Measurements from ENCODE around the gene CLRN1. TPM values are rescaled to one million over a fixed set of nuclear protein-coding genes. Genes with fewer than 3 reads are reported as not detected.
A peak's percentile ranks its signal among the peaks of the same experiment; 100 is the strongest.

CLRN1 gene
- total RNA-seq, 1 donor from 2014 or later: not detected

DNA sequence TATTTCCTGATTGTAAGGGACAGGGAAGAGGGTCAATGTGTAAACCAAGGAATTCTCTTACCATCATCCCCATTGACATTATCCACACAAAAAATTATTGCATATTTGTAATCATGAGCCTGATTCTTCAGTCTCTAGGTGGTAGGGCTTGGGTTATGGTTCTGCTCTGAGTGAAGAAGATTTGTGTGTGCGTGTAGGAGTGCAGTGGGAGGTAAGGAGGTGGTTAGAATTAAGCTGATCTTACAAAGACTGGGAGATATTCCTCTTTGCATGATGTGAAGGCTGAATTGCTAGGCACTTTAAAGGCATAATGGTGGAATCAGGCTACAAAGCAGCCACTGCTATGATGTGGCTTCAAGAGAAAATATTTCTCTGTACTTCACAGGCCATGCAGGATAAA, 44.3 kb downstream of the CLRN1 start:
- DNase-seq (ENCODE audit: low spot score): no peak
- intact Hi-C loops (cut with DNase I): no loop called here

DNA sequence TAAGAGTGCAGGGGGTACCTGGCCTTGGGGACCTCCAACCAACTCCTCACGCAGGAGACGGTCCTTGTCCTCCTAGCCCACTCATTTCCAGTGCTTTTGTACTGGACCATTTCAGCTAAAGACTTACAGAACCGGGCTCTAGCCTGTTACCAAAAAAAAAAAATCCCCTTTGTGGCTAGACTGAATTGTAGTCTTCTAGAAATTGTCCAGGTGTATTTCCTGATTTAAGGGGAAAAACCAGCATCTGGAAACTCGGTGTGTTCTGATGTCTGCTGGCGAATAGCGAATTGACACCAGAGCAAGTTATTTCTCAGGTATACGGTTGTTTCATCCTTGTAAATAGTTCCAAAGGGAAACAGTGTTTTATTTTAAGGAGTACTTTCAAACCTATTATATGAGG, 46.2 kb downstream of the CLRN1 start:
- no peak for DNase-seq (ENCODE audit: low spot score)
- intact Hi-C loops (cut with DNase I): no loop called here

DNA sequence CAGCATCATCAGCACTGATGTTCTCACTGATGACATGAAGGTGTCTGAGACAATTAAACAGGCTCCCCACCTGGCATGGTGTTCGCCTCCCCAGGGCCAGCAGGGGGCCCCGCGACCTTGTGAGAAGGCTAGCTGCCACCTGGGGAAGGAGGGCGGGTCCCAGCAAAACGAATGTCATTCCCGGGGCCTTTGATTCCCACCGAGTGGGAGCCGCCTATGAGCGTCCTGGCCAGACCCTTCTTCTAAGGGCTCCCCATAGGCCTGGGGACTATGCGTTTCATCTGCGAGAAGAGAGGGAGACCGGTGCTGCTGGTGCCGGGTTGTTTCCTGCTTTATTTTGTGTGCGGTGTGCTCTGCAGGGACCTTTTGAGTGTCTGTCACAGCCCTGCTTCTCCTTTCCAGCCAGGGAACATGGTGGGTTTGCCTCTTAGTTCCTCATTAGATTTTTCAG, 46.8 kb downstream of the CLRN1 start:
- intact Hi-C loops (cut with DNase I): loop anchor here (1.0 kb wide), 1 partner anchor 221 kb away; no protein-coding TSS in a partner anchor
- peak; percentile 80 for DNase-seq (ENCODE audit: low spot score)

DNA sequence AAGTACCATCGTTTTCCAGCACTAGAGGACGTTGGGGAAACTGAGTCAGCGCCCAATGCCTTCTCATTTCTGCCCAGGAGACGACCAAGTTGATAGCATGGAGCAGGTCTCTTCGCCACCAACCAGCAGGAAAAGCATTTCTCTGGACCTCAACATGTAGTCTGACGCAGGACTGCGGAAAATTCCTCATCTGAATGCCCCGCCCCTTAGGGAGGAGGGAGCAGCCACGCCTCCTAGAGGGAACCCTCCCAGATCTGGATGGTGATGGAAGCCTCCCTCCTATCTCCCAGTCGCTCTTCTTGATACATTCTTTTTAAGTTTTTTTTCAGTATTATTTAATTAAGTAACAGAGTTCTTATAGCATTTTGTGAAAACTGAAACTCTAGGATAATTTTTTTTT, 49.9 kb downstream of the CLRN1 start:
- intact Hi-C loops (cut with DNase I): no loop called here
- no peak for DNase-seq (ENCODE audit: low spot score)

DNA sequence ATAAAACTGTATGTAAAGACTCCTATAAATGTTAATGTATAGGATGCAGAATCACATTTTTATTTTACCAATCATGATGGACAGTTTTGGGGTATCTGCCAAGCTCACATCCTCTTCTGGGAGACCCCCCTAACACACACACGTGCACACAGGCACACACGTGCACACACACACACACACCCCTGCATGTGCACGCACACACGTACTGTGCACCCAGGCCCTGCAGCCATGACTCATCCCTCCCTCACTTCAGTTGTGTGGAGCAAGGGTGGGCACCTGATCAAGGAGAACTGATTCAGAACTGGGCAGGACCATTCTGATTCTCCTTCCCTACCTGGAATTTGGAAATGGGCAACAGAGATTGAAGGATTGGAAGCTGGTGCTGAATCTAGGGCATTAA, 51.3 kb downstream of the CLRN1 start:
- DNase-seq (ENCODE audit: low spot score): no peak
- intact Hi-C loops (cut with DNase I): no loop called here

DNA sequence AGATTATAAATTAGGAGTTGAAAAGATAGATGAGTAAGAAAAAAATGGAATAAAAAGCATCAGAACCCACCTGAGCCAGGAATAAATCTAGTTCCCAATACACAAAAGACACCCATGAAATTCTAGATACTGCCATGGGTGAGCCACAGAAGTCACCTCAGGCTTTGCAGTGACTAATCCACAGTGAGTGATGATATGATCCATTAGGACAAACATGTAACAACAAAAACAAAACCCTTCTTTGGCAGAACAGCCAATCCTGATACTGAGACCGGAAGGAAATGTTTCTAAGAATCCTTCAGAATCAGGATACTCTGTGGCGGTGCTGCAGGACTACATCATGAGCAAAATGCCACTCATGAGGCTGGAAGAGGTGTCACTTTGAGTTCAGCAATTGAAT, 52.3 kb downstream of the CLRN1 start:
- intact Hi-C loops (cut with DNase I): no loop called here
- no peak for DNase-seq (ENCODE audit: low spot score)

DNA sequence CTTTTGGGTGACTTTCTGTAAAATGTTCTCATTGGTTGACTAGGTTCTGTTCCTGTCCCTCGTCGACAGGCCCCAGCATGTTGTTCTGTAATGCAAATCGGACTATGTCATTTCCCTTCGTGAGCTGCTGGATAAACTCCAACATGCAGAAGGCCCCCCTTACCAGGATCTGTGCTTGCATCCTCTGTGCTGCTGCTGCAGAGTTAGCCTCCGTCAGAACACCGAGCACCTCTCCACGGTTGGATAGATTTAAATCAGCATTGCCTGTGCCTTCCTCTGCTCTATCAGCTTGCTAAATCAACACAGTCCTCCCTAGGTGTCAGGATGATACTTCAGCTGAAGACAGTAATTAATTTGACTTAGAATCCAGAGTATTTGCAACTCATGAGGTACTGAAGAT, 54.6 kb downstream of the CLRN1 start:
- intact Hi-C loops (cut with DNase I): no loop called here
- no peak for DNase-seq (ENCODE audit: low spot score)

DNA sequence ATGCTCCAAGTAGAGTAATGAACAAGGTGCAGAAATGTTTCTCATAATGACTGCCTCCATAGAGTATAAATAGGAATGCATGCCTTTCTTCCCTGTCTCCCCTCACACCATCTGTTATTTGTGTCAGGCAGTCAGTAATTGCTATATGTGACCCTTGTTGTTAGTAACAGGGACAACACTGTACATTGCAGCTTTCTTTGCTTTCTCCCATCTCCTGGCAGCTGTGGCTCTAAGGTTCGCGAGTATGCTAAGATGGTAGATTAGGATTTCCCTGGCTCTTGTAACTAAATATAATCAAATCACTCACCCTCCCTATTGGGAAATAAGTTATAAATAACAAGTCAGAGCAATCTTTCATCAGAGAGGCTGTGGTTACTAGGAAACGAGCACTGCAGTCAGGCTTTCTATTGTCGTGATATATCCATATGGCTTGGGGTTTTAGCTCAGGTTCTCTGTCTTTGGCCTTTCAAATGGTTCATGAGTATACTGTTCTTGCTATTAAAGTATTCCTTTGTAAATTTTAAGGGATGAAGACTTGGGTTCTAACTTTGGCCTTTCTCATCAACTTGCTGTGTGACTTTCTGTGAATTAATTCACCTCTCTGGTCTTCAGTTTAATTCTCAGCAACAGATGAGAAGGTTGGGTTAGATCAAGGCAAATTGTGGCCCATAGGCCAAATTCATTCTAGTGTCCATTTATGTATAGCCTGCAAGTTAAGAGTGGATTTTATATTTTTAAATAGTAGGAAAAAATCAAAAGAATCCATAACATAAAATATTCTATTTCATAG, 59.2 kb downstream of the CLRN1 start:
- intact Hi-C loops (cut with DNase I): loop anchor here (1.0 kb wide), 1 partner anchor 43 kb away; no protein-coding TSS in a partner anchor
- DNase-seq (ENCODE audit: low spot score): no peak

DNA sequence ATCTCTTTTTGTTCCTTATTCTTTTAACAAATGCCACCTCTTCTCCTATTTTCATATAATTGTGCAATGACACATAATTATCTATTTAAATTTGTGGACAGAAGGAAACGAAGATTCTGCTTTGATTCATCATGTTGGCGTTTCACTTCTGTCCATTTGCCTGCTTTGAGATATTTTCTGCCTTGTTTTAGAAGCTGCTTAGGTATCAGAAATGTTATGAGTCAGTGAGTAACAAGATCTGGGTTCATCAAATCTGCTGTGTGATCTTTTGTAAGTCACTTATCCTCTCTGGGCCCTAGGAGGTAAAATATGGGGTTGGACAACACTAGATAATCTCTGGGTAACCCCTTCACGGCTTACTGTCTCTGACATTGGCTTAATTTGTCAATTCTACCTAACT, 60.0 kb downstream of the CLRN1 start:
- DNase-seq (ENCODE audit: low spot score): no peak
- intact Hi-C loops (cut with DNase I): no loop called here

DNA sequence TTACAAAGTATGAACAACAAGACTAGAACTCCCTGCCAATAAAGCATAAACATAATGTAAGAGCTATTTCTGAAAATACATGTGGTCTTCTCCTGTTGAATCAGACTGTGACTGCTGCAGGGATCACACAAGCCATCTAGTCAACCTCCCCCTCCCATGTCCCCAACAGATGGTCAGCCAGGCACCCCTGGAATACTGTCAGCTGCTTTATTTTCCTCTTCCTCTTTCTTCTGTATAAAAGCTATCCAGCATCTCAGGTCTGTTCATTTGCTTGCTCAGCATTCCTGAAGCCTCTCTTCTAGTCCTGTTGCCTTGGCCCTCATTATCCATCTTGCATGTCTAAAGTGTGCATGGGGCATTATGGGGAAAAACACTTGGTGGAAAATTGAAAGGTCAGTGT, 60.8 kb downstream of the CLRN1 start:
- intact Hi-C loops (cut with DNase I): no loop called here
- no peak for DNase-seq (ENCODE audit: low spot score)

DNA sequence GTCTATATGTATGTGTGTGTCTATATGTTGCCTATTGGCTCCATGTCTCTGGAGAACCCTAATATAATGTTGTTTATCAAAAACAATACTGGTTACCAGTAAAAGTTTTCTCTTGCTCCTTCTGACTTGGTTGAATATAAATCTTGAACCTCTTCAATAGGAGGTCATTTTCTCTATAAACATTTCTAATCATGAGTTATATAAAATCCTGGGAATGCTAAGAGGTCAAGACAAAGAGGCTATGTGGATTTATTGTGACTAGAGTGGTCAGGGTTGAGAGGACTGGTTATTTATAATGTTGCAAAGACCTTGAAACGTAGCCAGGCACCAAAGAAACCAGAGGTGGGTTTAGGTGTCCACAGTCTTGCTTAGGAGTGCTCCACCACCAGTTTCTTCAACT, 66.1 kb downstream of the CLRN1 start:
- intact Hi-C loops (cut with DNase I): no loop called here
- no peak for DNase-seq (ENCODE audit: low spot score)

DNA sequence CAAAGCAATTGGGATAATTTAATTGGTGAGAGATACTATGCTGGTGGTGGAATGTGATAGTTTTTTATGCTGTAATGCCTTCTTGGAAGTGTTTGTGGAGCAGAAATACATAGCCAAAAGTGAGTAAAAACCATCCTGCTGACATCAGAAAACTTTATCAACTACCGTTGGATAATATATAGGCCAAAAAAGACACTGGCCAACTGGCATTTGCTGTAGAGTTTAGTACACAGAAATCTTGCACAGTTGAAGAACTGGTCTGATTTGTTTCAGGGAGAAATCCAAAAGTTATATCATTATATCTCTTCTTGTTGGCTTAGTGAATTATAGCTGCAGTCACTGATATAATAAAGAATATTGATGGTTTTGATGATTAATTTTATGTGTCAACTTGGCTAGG, 66.8 kb downstream of the CLRN1 start:
- no peak for DNase-seq (ENCODE audit: low spot score)
- intact Hi-C loops (cut with DNase I): no loop called here

DNA sequence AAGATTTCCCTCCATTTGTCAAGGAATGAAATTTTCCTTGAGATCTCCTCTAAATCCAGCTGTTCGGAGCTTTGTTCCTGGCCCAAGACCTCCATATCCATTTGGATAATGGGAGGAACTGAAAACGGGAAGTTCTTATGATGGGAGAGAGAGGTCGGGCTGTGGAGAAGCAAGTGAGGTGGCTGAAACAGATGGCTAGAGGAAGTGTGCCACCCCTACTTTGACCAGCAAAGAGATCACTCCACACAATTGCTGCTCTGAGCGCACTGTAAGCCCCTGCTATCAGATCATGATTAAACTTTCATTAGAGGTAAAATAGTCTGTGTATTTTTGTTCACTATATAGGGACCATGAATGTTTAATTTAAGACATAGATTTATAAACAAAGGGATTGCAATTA, 67.2 kb downstream of the CLRN1 start, which contains the start of gene MINDY4B:
Gene MINDY4B, minus strand, starts transcription at position 101 of the 400 bp plus-strand sequence. Its CDS starts 0 bp downstream, at position 101.
- DNase-seq (ENCODE audit: low spot score): no peak
- intact Hi-C loops (cut with DNase I): no loop called here

DNA sequence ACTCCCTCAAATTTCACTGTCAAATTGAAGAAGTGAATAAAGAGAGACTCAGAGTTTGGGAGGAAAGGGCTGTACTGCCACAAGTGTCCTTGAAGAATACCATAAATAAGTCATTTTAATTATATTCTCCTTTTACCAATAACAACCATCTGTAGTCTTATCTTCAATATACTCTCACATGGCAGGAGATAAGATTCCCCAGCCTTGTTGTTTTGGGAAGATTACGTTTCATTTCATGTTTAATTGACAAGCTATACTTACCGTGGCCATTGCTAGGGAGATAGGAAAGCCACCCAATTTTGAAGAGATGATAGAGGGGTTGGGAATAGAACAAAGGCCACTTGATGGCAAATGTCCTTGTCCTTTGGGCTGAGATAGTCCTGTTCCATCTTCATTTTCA, 69.5 kb downstream of the CLRN1 start:
- intact Hi-C loops (cut with DNase I): no loop called here

DNA sequence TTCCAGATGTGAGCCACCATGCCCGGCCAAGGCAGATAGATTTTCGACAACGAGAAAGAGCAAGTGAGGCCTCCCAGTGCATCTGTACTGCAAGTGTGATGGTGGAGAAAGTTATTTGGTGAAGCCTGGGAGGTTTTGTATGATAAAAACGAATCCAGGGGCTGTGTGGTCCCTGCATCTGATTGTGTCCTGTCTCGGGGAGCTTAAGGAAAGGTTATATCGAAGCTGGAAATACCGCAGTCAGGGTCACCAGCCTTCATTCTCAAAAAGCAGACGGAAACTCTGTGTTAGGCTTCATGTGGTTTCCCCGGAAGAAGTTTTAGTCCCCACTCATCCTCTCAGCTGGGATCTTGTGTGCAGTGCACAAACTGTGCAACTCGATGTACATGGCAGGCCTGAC, 70.7 kb downstream of the CLRN1 start:
- intact Hi-C loops (cut with DNase I): no loop called here
- no peak for DNase-seq (ENCODE audit: low spot score)

More for the DNA sequence above, 69.5 kb downstream of the CLRN1 start:
- DNase-seq (ENCODE audit: low spot score): no peak

DNA sequence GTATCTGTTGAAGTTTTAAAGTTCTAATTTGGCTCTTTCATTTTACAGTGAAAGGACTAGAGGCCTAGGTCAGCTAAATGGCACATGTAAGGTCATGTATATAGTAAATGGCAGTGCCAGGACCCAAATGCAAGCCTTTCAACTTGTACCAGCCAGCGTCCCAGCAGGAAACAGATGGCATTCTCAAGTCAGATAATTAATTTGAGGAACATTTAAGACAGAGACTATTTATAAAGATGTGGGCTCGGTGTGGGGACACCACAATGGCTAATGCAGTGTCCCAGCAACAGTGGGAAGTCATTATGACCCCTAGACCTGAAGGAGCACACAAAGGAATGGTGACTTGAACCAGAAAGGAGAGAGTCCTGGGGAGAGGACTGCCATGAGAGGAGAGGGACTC, 73.4 kb downstream of the CLRN1 start:
- intact Hi-C loops (cut with DNase I): no loop called here

DNA sequence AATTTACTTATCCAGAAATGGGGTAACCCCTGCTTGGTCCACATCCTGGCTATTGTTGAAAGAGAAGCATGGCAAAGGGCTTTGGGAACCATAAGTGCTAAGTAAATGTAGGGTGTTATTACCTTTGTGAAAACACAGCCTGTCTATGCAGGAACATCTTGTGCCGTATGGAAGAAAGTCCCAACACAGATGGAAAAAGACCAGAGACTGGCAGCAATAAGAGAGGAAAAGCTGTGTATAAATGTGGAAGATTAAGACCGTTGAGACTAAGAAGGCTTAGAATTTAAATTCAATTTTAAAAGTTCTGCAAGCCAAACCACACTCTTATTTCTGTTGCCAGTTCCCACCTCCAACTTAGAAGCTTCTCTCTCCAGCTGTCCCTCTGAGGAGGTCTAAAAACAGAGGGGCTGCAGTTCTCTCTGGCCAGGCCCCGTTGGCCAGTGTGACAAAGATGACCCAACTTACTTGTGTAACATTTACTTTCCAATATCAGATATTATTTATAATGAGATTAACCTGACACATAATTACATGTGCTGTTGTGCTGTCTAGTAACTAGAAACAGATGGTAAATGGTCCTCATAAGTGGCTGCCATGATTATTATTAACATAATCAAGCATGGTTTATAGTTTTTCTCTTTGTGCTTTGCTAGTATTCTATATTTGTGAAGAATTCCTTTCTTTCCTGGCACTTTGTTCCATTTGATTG, 74.3 kb downstream of the CLRN1 start:
- intact Hi-C loops (cut with DNase I): no loop called here
- DNase-seq (ENCODE audit: low spot score): no peak

More for the DNA sequence above, 73.4 kb downstream of the CLRN1 start:
- no peak for DNase-seq (ENCODE audit: low spot score)

DNA sequence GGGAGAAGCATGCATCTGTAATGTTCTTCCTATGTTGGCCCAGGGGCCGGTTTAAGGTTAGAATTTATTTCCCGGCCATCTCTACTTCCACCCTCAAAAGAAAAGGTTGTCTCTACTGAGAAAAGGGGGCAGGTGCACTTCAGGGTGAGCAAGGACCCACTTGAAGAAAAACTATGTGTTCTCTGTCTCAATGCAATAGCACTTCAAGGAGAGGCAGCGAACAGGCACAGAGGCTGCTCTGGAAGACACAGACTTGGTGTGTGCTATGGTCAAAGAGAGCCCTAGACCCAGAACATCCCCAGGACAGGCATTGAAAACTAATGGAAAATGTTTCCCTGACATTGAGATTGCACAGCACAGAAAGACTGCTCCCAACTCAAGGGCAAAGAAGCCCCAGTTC, 74.9 kb downstream of the CLRN1 start:
- DNase-seq (ENCODE audit: low spot score): no peak
- intact Hi-C loops (cut with DNase I): no loop called here

DNA sequence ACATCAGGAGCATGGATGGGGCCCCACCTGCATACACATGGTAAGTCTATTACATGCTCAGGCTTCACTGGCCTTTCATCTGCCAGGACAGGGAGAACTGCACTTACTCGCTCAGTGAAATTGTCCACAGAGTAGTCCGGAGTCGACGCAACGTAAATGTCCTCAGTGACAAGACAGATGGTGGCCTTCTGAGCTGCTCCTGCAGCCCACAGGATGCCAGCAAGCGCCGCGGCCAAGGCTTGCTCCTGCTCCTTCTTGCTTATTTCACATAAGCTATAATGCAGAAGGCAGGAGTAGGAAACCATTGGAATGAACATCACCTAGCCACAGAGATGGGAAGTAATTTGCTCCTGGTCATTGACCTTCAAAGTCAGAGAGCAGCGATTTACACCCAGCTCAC, 81.7 kb downstream of the CLRN1 start:
- DNase-seq (ENCODE audit: low spot score): no peak
- intact Hi-C loops (cut with DNase I): no loop called here

DNA sequence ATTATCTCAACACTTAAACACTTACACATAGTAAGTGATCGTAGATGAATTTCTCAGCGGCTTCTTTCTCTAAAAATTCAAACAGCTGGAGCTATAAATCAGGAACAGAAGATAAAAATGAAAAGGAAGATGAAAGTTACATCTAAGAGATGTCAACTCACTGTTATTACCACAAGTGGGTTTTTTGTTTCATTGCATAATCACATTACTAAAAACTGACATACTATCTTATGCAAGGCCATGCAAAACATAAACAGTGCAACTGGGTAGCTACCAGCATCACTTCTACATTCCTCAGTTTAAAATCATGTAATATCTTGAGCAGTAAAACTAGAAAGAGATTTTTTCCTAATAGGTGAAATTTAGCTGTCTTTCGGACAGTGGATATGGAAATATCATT, 82.2 kb downstream of the CLRN1 start:
- intact Hi-C loops (cut with DNase I): no loop called here
- no peak for DNase-seq (ENCODE audit: low spot score)

DNA sequence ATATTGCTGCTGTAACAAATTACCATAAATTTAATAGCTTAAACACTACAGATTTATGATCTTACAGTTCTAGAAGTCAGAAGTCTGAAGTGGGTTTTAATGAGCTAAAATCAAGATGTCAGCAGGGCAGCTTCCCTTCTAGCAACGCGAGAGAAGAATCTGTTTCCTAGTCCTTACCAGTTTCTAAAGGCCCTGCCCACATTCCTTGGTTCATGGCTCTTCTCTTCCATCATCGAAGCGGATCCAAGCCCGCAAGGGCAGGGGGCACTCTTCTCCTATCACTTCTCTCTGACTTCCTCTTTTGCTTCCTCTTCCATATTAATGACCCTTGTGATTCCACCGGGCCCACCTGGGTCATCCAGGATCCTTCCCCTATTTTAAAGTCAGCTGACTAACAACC, 83.4 kb downstream of the CLRN1 start:
- intact Hi-C loops (cut with DNase I): no loop called here
- DNase-seq (ENCODE audit: low spot score): no peak
